Neural progenitor cell (in vitro differentiated cells): ENCODE results near the gene SYCN.

Experiments
- CTCF ChIP-seq: fragments of 200-600 bp; sonication (generic); IDR thresholded peaks from 2 replicates; pipeline ENCODE4 v1.5.1; 2017; ENCODE audit warnings: antibody characterized with exemption, mild to moderate bottlenecking
- EZH2 ChIP-seq: fragments of 200-600 bp; sonication (generic); IDR thresholded peaks from 2 replicates; pipeline ENCODE4 v1.6.1; 2017; ENCODE audit warnings: antibody characterized with exemption, mild to moderate bottlenecking, moderate library complexity
- EZH2phosphoT487 ChIP-seq: fragments of 200-600 bp; sonication (generic); IDR thresholded peaks from 2 replicates; pipeline ENCODE4 v1.6.1; 2017; ENCODE audit warnings: antibody characterized with exemption

DNA sequence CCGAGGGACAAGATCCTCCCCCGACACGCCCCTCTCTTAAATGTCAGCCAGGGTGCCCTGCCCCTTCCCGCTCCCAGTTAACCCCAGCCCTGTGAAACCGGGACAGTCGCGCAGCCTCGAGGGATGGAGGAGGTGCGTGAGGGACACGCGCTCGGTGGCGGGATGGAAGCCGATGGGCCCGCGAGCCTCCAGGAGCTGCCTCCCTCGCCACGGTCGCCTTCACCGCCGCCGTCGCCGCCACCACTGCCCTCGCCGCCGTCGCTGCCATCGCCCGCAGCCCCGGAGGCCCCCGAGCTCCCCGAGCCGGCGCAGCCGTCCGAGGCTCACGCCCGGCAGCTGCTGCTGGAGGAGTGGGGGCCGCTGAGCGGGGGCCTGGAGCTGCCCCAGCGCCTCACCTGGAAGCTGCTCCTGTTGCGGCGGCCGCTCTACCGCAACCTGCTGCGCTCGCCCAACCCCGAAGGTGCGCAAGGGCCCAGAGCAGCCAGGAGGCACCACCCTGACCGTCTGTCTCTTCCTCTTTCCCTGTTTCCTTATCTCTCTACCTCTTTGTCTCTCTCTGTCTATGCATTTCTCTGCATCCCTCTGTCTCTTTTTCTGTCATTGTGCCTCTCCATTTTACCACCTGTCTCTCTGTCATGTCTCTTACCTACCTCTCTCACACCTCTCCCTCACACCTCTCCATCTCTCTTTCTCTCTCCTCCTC, 7.1 kb downstream of the SYCN start, which contains the start of gene NCCRP1:
- TF ChIP-seq CTCF (no peak), EZH2 (peak; percentile 66), EZH2phosphoT487 (no peak)
